ENCODE data around the gene FRS2. TPM values are rescaled to one million over a fixed set of nuclear protein-coding genes. Genes with fewer than 3 reads are reported as not detected.

FRS2 gene
- total RNA-seq, 4 donors from 2014 or later, result 39.9 to 70.6 (median 59.1) TPM

DNA sequence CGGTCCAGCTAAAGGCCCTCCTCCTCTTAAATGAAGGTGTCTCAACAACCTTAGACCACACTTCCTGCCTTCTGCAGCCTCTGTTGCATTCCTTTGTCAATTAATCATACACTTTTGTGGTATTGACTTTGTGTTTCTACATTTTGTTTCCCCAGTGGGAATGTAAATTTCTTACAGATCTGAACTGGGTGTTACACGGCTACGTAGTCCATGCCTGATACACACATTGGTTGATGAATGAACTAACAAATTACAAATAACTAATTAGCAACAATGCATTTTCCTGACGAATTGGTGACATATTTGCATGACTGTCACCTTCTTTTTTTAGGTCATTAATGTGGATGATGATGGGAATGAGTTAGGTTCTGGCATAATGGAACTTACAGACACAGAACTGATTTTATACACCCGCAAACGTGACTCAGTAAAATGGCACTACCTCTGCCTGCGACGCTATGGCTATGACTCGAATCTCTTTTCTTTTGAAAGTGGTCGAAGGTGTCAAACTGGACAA is 99.9 kb downstream of the FRS2 start:
- TF ChIP-seq POLR2A (IDR thresholded peaks at IDR 0.05), result no peak
- ATAC-seq, result no peak
- 86 to 87% methylated on average over 10 of the region's 10 CpGs for WGBS, 2 donors (ENCODE audit: low coverage in 1 of 2)
- Histone ChIP-seq H3K4me1 (peaks cover 0 to 10% (median 0%) of the 10 kb centered on the region in 3 donors), H3K36me3 (peaks cover 0 to 58% of the 10 kb centered on the region in 2 donors), H3K27ac (no peak overlapping the region), H3K27me3 (no peaks in the 10 kb centered on the region), H3K9me3 (no peaks in the 10 kb centered on the region), H3K4me3 (no peak overlapping the region)

- Histone ChIP-seq H3K4me3 (no peak overlapping the region), H3K27ac (no peak overlapping the region), H3K4me1 (peaks cover 0 to 10% (median 0%) of the 10 kb centered on the region in 3 donors), H3K27me3 (no peaks in the 10 kb centered on the region), H3K9me3 (no peaks in the 10 kb centered on the region), H3K36me3 (peaks cover 0 to 59% of the 10 kb centered on the region in 2 donors)
- no peak for ATAC-seq
- TF ChIP-seq POLR2AphosphoS5 (IDR thresholded peaks at IDR 0.05) (peak; percentile 24), POLR2A (IDR thresholded peaks at IDR 0.05) (no peak)
- TF ChIP-seq, protein P1, sequence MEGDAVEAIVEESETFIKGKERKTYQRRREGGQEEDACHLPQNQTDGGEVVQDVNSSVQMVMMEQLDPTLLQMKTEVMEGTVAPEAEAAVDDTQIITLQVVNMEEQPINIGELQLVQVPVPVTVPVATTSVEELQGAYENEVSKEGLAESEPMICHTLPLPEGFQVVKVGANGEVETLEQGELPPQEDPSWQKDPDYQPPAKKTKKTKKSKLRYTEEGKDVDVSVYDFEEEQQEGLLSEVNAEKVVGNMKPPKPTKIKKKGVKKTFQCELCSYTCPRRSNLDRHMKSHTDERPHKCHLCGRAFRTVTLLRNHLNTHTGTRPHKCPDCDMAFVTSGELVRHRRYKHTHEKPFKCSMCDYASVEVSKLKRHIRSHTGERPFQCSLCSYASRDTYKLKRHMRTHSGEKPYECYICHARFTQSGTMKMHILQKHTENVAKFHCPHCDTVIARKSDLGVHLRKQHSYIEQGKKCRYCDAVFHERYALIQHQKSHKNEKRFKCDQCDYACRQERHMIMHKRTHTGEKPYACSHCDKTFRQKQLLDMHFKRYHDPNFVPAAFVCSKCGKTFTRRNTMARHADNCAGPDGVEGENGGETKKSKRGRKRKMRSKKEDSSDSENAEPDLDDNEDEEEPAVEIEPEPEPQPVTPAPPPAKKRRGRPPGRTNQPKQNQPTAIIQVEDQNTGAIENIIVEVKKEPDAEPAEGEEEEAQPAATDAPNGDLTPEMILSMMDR (IDR thresholded peaks at IDR 0.05), result peak; percentile 75 to 81 (median 78)
- 25 to 29% methylated on average over 6 of the region's 6 CpGs for WGBS, 2 donors (ENCODE audit: low coverage in 1 of 2)
Observed at GRCh38 chr12:69570545-69571399, 100.6 kb downstream of the FRS2 start.

DNA sequence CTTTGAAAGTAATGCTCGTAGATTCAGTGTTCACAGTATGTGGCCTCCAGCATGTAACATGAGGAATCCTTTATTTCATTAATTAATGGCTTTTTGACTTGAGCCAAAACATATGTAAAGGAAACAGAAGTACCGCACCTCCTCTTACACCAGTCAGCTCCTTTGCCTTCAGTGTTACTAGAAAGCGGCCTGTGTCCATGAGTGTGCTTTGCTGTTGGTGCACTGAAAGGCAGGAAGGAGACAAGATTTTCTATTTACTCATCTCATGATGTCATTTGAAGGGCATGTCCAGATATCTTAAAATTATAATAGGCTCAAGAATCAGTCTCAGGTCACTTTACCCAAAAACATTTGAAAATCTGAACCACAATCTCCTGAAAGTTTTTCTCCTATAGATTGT is 105.2 kb downstream of the FRS2 start:
- Histone ChIP-seq H3K36me3 (peaks cover 0 to 50% of the 10 kb centered on the region in 2 donors), H3K27me3 (no peaks in the 10 kb centered on the region), H3K9me3 (no peaks in the 10 kb centered on the region), H3K4me1 (peaks cover 0 to 8% (median 0%) of the 10 kb centered on the region in 3 donors), H3K27ac (no peak overlapping the region), H3K4me3 (no peak overlapping the region)
- TF ChIP-seq POLR2AphosphoS5 (IDR thresholded peaks at IDR 0.05) (no peak), EP300 (IDR thresholded peaks at IDR 0.05) (no peak), POLR2A (IDR thresholded peaks at IDR 0.05) (no peak)
- TF ChIP-seq, protein P1 (IDR thresholded peaks at IDR 0.05), result no peak
- no peak for ATAC-seq
- 68 to 86% methylated on average over 2 to 3 of the region's 3 CpGs for WGBS, 2 donors (ENCODE audit: low coverage in 1 of 2)

- TF ChIP-seq, protein P1 (IDR thresholded peaks at IDR 0.05), result no peak
- TF ChIP-seq POLR2A (IDR thresholded peaks at IDR 0.05), result no peak
- TF ChIP-seq EP300 (IDR thresholded peaks at IDR 0.05), result no peak
- no peak for TF ChIP-seq POLR2AphosphoS5 (IDR thresholded peaks at IDR 0.05)
- no peak for ATAC-seq
- no peaks in the 10 kb centered on the region for H3K4me1 ChIP-seq
- H3K36me3 ChIP-seq, result peaks cover 0 to 28% of the 10 kb centered on the region in 2 donors
- no peaks in the 10 kb centered on the region for H3K27me3 ChIP-seq
- WGBS, 2 donors (ENCODE audit: low coverage in 1 of 2), result 83 to 91% methylated on average over 2 of the region's 2 CpGs
- no peak overlapping the region for H3K27ac ChIP-seq
- no peak overlapping the region for H3K4me3 ChIP-seq
- H3K9me3 ChIP-seq, result no peaks in the 10 kb centered on the region
Observed at GRCh38 chr12:69578283-69578682, 108.1 kb downstream of the FRS2 start.

- Histone ChIP-seq H3K4me3 (no peak overlapping the region), H3K27ac (no peak overlapping the region), H3K36me3 (peaks cover 0 to 20% of the 10 kb centered on the region in 2 donors), H3K4me1 (no peaks in the 10 kb centered on the region), H3K9me3 (no peaks in the 10 kb centered on the region), H3K27me3 (no peaks in the 10 kb centered on the region)
- no peak for TF ChIP-seq POLR2A (IDR thresholded peaks at IDR 0.05)
- TF ChIP-seq, protein P1 (IDR thresholded peaks at IDR 0.05), result no peak
- TF ChIP-seq POLR2AphosphoS5 (IDR thresholded peaks at IDR 0.05), result no peak
- TF ChIP-seq EP300 (IDR thresholded peaks at IDR 0.05), result no peak
- WGBS, 2 donors (ENCODE audit: low coverage in 1 of 2), result 58 to 69% methylated on average over 4 of the region's 4 CpGs
- ATAC-seq, result no peak
Observed at GRCh38 chr12:69579029-69579428, 108.8 kb downstream of the FRS2 start.

Data from gastroesophageal sphincter (tissue), 4 donors.